Right ventricle myocardium superior (tissue), 1 donor: Measurements from ENCODE around the gene PLA2G4D. TPM values are rescaled to one million over a fixed set of nuclear protein-coding genes. Genes with fewer than 3 reads are reported as not detected.
A peak's percentile ranks its signal among the peaks of the same experiment; 100 is the strongest.

ENCODE experiments used
- ATAC-seq: fragments of 200-7000 bp; cut with Tn5 transposase; one replicate; pipeline ENCODE4 v1.9.1; 2020; ENCODE audit warnings: mild to moderate bottlenecking; ENCODE audit not compliant: poor library complexity
- DNase-seq: peaks from one replicate; pipeline ENCODE4 v3.0.0-alpha.2; 2020
- intact Hi-C: fragments of 100-400 bp; cut with DNase I; formaldehyde crosslinking; loops from one replicate; pipeline ENCODE4 v1.11.2; 2022
- total RNA-seq: library from RNA; stranded (reverse); fragmentation: NEBNext Ultra II Directional; extraction: Animal tissue kit (Norgen Biotek cat#: 25700); gene quantifications from one replicate; pipeline ENCODE4 v1.2.1, GENCODE V29; 2021
- donor health status: DM: no; HTN: yes; CAD: no; lungs with severe emphysema.

Gene PLA2G4D
- total RNA-seq, 1 donor from 2014 or later, result not detected

GRCh38 chr15:42065468-42065867 is 28.9 kb downstream of the PLA2G4D start:
- no peak for DNase-seq
- intact Hi-C loops, result loop anchor here (5.0 kb wide), 1 partner anchor 67 kb away; no protein-coding TSS in a partner anchor

GRCh38 chr15:42065033-42065432 is 29.3 kb downstream of the PLA2G4D start:
- ATAC-seq (no peak), DNase-seq (peak; percentile 60)
- intact Hi-C loops, result loop anchor here (5.0 kb wide), 1 partner anchor 67 kb away; no protein-coding TSS in a partner anchor

More at GRCh38 chr15:42065468-42065867, 28.9 kb downstream of the PLA2G4D start:
- ATAC-seq, result no peak

GRCh38 chr15:42064271-42064670 is 30.1 kb downstream of the PLA2G4D start:
- ATAC-seq (no peak), DNase-seq (no peak)
- intact Hi-C loops, result no loop called here

- intact Hi-C loops, result no loop called here
- DNase-seq (no peak), ATAC-seq (no peak)
Measured at GRCh38 chr15:42063122-42063848, 31.1 kb downstream of the PLA2G4D start.

GRCh38 chr15:42062284-42062806 is 32.0 kb downstream of the PLA2G4D start:
- intact Hi-C loops, result no loop called here
- ATAC-seq (no peak), DNase-seq (no peak)

- DNase-seq, result no peak
- no peak for ATAC-seq
- intact Hi-C loops, result no loop called here
Measured at GRCh38 chr15:42060797-42061196, 33.6 kb downstream of the PLA2G4D start.

- no peak for ATAC-seq
- intact Hi-C loops, result no loop called here
- DNase-seq, result no peak
Measured at GRCh38 chr15:42060477-42060763, 33.9 kb downstream of the PLA2G4D start.

- no peak for ATAC-seq
- DNase-seq, result peak; percentile 70
- intact Hi-C loops, result no loop called here
Measured at GRCh38 chr15:42059661-42060476, 34.5 kb downstream of the PLA2G4D start.

- ATAC-seq (no peak), DNase-seq (no peak)
- intact Hi-C loops, result no loop called here
Measured at GRCh38 chr15:42058791-42059190, 35.6 kb downstream of the PLA2G4D start.

GRCh38 chr15:42057799-42058646 is 36.3 kb downstream of the PLA2G4D start:
- intact Hi-C loops, result loop anchor here (2.0 kb wide), 1 partner anchor 69 kb away; no protein-coding TSS in a partner anchor
- ATAC-seq, result peak; percentile 5
- DNase-seq, result no peak

- intact Hi-C loops, result loop anchor here (2.0 kb wide), 1 partner anchor 68 kb away; no protein-coding TSS in a partner anchor
- ATAC-seq, result peak; percentile 92
- DNase-seq, result peak; percentile 85
Measured at GRCh38 chr15:42056934-42057798, 37.2 kb downstream of the PLA2G4D start.

- peak; percentile 58 for DNase-seq
- intact Hi-C loops, result no loop called here
- ATAC-seq, result peak; percentile 67
Measured at GRCh38 chr15:42053914-42054313, 40.4 kb downstream of the PLA2G4D start.

- ATAC-seq (no peak), DNase-seq (no peak)
- intact Hi-C loops, result no loop called here
Measured at GRCh38 chr15:42053010-42053409, 41.4 kb downstream of the PLA2G4D start.

- DNase-seq (no peak), ATAC-seq (peak; percentile 84)
- intact Hi-C loops, result no loop called here
Measured at GRCh38 chr15:42050484-42051255, 43.7 kb downstream of the PLA2G4D start.

- no peak for DNase-seq
- intact Hi-C loops, result no loop called here
- no peak for ATAC-seq
Measured at GRCh38 chr15:42048821-42049200, 45.6 kb downstream of the PLA2G4D start.

- DNase-seq (no peak), ATAC-seq (no peak)
- intact Hi-C loops, result no loop called here
Measured at GRCh38 chr15:42048080-42048820, 46.1 kb downstream of the PLA2G4D start.

- intact Hi-C loops, result no loop called here
- DNase-seq (no peak), ATAC-seq (no peak)
Measured at GRCh38 chr15:42046597-42046996, 47.8 kb downstream of the PLA2G4D start.
